GM19455 (cell line): ENCODE measurements around the gene CHIA.

Experiments
- ATAC-seq: cut with Tn5 transposase; IDR thresholded peaks from one replicate; pipeline ENCODE4 v1.9.1; 2021; ENCODE audit not compliant: unreplicated experiment

CHIA gene

GRCh38 chr1:111361761-111362160 is 71.1 kb downstream of the CHIA start:
- ATAC-seq: no peak

- ATAC-seq: no peak
These were observed 74.0 kb downstream of the CHIA start for GRCh38 chr1:111364690-111365089.

- ATAC-seq: no peak
These were observed 75.6 kb downstream of the CHIA start for GRCh38 chr1:111366256-111366655.

- ATAC-seq: no peak
These were observed 78.5 kb downstream of the CHIA start for GRCh38 chr1:111369177-111369576.

GRCh38 chr1:111369645-111370044 is 79.0 kb downstream of the CHIA start:
- ATAC-seq: no peak
